ENCODE measurements around the gene KRT73. TPM values are rescaled to one million over a fixed set of nuclear protein-coding genes. Genes with fewer than 3 reads are reported as not detected.

The KRT73 gene
- total RNA-seq, 4 donors from 2014 or later: not detected

DNA sequence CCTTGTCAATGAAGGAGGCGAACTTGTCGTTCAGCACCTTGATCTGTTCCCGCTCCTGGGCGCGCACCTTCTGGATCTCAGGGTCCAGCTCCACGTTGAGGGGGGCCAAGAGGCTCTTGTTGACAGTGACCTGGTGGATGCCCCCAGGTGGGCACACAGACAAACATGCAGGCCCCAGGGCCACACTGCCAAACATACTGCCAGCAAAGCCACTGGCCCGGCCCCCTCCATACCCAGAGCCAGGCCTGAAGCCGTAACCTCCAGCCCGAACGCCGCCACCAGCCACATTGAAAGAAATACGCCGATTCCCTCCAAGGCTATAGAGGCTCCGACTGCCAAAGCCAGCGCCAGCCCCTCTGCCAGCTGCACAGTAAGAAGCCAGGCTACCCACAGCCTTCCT, 45.1 kb downstream of the KRT73 start:
- Histone ChIP-seq H3K4me1 (no peaks in the 10 kb centered on the region), H3K9me3 (no peaks in the 10 kb centered on the region), H3K27me3 (peaks cover 43% of the 10 kb centered on the region), H3K4me3 (no peak overlapping the region), H3K27ac (no peak overlapping the region), H3K36me3 (no peaks in the 10 kb centered on the region)
- WGBS, 2 donors (ENCODE audit: low coverage in 1 of 2): 100% methylated on average over 1 of the region's 15 CpGs; no CpG with 5 or more reads in 1 of the 2 donors
- no peak for TF ChIP-seq EP300 (IDR thresholded peaks at IDR 0.05)
- no peak for TF ChIP-seq POLR2AphosphoS5 (IDR thresholded peaks at IDR 0.05)
- TF ChIP-seq POLR2A (IDR thresholded peaks at IDR 0.05): no peak
- no peak for ATAC-seq

GRCh38 chr12:52570511-52570910, 47.8 kb downstream of the KRT73 start:
- no peak for ATAC-seq
- Histone ChIP-seq H3K27me3 (peaks cover 66% of the 10 kb centered on the region), H3K36me3 (no peaks in the 10 kb centered on the region), H3K27ac (no peak overlapping the region), H3K4me1 (no peaks in the 10 kb centered on the region), H3K4me3 (no peak overlapping the region), H3K9me3 (no peaks in the 10 kb centered on the region)
- TF ChIP-seq EP300 (IDR thresholded peaks at IDR 0.05) (no peak), POLR2AphosphoS5 (IDR thresholded peaks at IDR 0.05) (no peak), CTCF (IDR thresholded peaks at IDR 0.05) (no peak), POLR2A (IDR thresholded peaks at IDR 0.05) (no peak)
- WGBS, 2 donors (ENCODE audit: low coverage in 1 of 2): no CpG with 5 or more reads among the region's 10 CpGs

GRCh38 chr12:52568111-52568510, 50.2 kb downstream of the KRT73 start:
- no peak for ATAC-seq
- WGBS, 2 donors (ENCODE audit: low coverage in 1 of 2): 76 to 92% methylated on average over 6 to 9 of the region's 12 CpGs
- peaks cover 62% of the 10 kb centered on the region for H3K27me3 ChIP-seq

GRCh38 chr12:52566847-52567291, 51.5 kb downstream of the KRT73 start:
- 20 to 70% methylated on average over 1 to 3 of the region's 8 CpGs for WGBS, 2 donors (ENCODE audit: low coverage in 1 of 2)
- Histone ChIP-seq H3K4me3 (no peak overlapping the region), H3K36me3 (no peaks in the 10 kb centered on the region), H3K27me3 (peaks cover 52% of the 10 kb centered on the region), H3K4me1 (no peaks in the 10 kb centered on the region), H3K27ac (no peak overlapping the region), H3K9me3 (no peaks in the 10 kb centered on the region)
- no peak for ATAC-seq
- TF ChIP-seq POLR2A (IDR thresholded peaks at IDR 0.05) (no peak), EP300 (IDR thresholded peaks at IDR 0.05) (no peak), POLR2AphosphoS5 (IDR thresholded peaks at IDR 0.05) (no peak), CTCF (IDR thresholded peaks at IDR 0.05) (no peak)

More at GRCh38 chr12:52568111-52568510, 50.2 kb downstream of the KRT73 start:
- Histone ChIP-seq H3K9me3 (no peaks in the 10 kb centered on the region), H3K36me3 (no peaks in the 10 kb centered on the region), H3K27ac (no peak overlapping the region), H3K4me3 (no peak overlapping the region), H3K4me1 (no peaks in the 10 kb centered on the region)
- TF ChIP-seq CTCF (IDR thresholded peaks at IDR 0.05): no peak
- TF ChIP-seq POLR2AphosphoS5 (IDR thresholded peaks at IDR 0.05): no peak
- no peak for TF ChIP-seq POLR2A (IDR thresholded peaks at IDR 0.05)
- TF ChIP-seq EP300 (IDR thresholded peaks at IDR 0.05): no peak

- H3K27ac ChIP-seq: no peak overlapping the region
- H3K36me3 ChIP-seq: no peaks in the 10 kb centered on the region
- WGBS, 2 donors (ENCODE audit: low coverage in 1 of 2): no CpG with 5 or more reads among the region's 1 CpG
- no peaks in the 10 kb centered on the region for H3K4me1 ChIP-seq
- TF ChIP-seq POLR2AphosphoS5 (IDR thresholded peaks at IDR 0.05) (no peak), POLR2A (IDR thresholded peaks at IDR 0.05) (no peak), EP300 (IDR thresholded peaks at IDR 0.05) (no peak), CTCF (IDR thresholded peaks at IDR 0.05) (no peak)
- no peak overlapping the region for H3K4me3 ChIP-seq
- peaks cover 55% of the 10 kb centered on the region for H3K27me3 ChIP-seq
- no peaks in the 10 kb centered on the region for H3K9me3 ChIP-seq
- ATAC-seq: no peak
These were observed 53.8 kb downstream of the KRT73 start for GRCh38 chr12:52564582-52564981.
